ENCODE results near the gene APOL4.

Gene APOL4

DNA sequence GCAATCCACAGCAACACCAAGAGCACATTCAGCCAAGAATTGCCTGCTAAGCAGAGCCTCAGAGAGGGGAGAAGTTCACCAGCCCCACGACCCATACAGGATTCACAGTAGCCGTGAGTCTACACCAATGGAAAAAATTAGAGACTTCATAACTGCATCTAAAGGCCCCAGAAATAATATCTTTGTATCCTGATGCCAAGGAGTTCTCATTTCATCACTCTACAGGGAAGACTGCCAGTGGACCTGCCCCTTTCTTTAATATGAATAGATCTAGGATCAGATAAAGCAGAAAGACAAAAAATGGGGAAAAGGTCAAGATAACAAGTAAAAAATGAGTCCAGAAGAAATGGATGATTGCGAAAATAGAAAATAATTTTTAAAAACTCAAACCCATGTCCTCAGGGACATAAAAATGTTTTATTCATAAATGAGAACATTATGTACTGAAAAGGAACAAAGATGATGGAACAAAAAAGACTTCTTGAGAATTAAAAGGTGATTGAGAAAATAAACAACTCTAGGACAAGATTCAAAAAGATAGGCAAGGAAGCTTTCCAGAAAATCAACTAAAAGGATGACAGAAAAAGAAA, 50.5 kb downstream of the APOL4 start:
- DNase-seq = no peak

DNA sequence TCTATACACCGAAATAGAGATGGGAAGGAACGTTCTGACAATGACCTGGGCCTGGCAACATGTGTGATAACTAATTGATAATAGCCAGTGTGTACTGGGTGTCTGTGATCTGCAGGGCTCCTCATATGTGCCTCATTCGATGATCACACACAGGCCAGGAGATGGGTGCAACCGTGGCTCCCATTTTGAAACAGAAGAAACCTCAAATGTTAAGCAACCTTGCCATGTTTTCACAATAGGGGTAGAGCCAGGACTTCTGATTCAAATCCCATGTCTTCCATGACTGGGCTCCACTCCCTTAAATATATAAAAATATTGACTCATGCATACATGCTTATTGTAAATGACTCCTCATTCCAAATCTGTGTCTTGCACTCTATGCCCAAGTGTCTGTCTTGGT, 52.2 kb downstream of the APOL4 start:
- no peak for DNase-seq

GRCh38 chr22:36148411-36148810, 53.2 kb downstream of the APOL4 start:
- DNase-seq = no peak

DNA sequence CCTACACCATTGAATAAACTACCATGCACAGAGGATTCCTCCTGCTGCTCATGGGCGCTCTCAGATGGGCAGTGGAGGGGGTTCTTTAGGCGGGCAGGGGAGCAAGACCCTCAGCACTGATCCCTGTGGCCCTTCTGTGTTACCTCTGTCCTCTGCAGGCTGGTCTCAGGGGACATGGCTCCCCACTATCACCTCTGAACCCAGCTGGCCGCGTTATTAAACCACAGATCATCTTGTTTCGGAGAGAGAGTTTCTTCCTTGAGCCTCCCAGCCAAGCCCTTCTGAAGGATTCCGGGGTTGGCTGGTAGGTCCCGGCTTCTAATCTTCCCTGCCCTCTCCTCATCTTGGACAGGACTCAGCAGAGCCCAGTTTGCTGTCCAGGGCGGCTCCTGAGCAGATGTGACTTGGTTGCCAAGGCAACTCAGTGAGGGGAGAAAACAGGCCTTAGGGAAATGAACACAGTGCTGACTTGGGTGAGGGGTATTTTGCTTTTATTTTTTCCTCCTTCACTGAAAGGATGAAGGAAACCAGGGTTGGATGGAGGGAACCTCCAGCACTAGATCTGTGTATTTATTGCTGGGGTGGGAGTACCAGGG, 54.3 kb downstream of the APOL4 start:
- no peak for DNase-seq

DNA sequence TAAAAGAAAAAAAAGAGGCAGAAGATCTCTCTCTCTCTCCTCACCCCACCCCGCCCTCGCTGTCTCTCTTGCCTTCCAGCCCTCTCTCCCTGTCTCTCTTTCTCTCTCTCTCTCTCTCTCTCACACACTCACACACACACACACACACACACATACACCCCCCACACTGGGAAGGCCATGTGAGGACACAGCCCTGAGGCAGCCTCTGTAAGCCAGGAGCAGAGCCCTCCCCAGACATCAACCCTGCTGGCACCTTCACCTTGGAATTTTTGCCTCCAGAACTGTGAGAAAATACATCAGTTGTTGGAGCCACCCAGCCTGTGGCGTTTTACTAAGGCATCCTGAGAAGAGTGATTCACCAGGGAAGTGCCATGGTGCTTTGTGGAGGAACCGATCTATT, 55.7 kb downstream of the APOL4 start:
- DNase-seq = no peak

DNA sequence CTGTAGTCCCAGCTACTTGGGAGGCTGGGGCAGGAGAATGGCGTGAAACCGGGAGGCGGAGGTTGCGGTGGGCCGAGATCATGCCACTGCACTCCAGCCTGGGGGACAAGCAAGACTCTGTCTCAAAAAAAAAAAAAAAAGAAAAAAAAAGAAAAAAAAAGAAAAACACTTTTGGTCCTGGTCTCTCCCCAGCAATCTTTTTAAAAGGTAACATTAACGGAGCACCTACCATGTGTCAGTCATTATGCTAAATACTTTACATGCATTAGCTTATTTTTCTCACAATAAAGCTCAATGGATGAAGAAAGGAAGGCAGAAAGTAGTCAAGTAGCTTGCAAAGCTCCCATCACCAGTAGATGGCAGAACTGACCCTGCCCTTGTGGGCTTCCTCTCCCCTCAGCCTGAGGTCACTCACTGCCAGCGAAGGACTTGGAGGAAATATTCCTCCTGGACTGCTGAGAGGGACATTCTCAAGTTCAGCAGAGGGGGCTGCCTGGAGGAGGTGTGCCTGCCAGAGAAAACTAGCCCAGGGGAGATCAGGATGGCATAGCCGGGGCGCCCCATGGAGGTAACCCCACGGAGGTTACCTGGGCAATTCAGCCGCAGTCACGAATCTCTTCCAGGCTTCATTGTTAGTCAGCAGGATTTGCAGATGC, 56.6 kb downstream of the APOL4 start:
- peak; percentile 41 for DNase-seq

GRCh38 chr22:36143956-36144355, 57.7 kb downstream of the APOL4 start:
- DNase-seq = no peak

DNA sequence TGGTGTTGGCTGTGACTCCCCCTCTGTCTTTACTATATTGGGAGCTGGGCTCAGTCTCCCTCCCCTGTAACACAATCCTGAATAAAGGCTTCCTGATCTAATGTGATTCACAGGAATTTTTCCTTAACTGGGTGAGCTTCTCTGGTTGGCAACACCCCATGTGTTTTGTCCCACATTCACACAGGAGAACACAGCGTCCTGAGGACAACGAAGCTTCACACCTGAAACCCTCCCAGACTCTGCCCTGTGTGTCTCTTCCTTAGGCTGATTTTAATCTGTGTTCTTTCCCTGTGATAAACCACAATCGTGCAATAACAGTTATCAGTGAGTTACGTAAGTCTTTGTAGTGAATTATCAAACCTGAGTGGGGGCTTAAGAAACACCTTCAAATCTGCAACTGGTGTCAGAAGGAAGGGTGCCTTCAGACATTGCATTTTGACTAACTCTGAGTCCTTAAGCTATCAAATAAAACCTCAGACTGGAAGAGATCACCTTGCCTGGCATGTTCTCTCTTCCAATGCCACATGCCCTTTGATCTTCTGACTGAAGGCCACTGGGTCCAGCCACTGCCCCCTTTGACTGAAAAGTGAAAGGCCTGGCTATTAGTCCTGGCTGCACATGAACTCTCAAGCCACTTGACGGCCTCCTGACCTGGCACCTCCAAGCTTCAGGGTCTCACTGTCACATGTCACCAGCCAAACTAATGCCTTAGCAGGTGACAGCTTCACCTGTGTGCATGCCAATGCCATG, 58.4 kb downstream of the APOL4 start:
- no peak for DNase-seq

- no peak for DNase-seq
Measured at GRCh38 chr22:36141481-36141880, 60.1 kb downstream of the APOL4 start.

Data from stimulated activated CD4-positive, alpha-beta T cell treated with anti-CD3 and anti-CD28 coated beads, Interleukin-4, amount 100 ng/mL, for 24 hours (primary cell).